ENCODE results near the gene DDX1. TPM values are rescaled to one million over a fixed set of nuclear protein-coding genes. Genes with fewer than 3 reads are reported as not detected.

The DDX1 gene
- total and polyA plus RNA-seq, 2 donors (not counting 1 experiment from before 2014, with no cell fraction given): 13.2 to 52.6 TPM

DNA sequence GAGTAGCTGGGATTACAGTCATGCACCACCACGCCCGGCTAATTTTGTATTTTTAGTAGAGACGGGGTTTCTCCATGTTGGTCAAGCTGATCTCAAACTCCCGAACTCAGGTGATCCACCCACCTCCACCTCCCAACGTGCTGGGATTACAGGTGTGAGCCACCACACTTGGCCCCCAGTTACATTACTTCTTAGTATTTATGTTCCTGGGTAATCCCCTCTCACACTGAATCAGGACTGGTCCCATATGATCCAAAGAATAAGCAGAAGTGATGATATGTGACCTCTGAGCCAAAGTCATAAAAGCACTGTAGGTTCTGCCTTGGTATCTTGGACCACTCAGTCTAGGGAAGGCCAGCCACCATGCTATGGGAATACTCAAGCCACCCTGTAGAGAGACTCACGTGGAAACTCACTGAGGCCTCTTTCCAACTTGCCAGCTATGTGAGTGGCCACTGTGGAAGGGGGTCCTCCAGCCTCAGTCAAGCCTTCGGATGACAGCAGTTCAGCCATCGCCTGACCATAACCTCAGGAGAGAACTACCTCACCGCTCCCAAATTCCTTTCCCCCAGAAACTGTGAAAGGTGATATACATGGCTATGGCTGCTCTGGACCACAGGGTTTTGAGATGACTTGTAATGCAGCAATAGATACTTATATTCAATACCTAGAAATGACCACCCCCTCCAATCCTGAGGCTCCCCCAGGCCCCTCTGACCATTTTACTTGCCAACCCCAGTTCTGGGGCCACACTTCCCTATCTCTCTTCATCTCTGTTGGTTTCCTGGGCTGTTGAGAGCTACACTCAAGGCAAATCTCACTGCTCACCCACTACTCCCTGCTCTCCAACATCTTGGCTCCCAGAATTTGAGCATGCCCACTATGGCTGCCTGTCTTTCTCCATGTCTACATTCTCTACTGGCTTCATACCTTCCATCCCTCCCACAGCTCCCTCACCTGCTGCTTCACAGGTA, 80.5 kb downstream of the DDX1 start:
- H2AFZ ChIP-seq (ENCODE audit: insufficient read depth, low read depth, low read length, poor library complexity, severe bottlenecking): no peak overlapping the region
- H3K27ac Mint-ChIP-seq: no peak overlapping the region
- no peaks in the 10 kb centered on the region for H3K36me3 ChIP-seq (replicated peaks in 1 of 2; ENCODE audit: control extremely low read depth in 1 of 2, control insufficient read depth in 1 of 2, extremely low read depth in 1 of 2, insufficient read depth in 2 of 2, low read length in 1 of 2)
- H4K20me1 ChIP-seq (ENCODE audit: control insufficient read depth, insufficient read depth, low read length, poor library complexity, severe bottlenecking): no peaks in the 10 kb centered on the region
- no peaks in the 10 kb centered on the region for H3K4me1 Mint-ChIP-seq
- H3K27me3 Mint-ChIP-seq: peaks cover 23% of the 10 kb centered on the region
- ATAC-seq (ENCODE audit: low read depth) (no peak), DNase-seq (no peak)
- TF ChIP-seq, protein P1, sequence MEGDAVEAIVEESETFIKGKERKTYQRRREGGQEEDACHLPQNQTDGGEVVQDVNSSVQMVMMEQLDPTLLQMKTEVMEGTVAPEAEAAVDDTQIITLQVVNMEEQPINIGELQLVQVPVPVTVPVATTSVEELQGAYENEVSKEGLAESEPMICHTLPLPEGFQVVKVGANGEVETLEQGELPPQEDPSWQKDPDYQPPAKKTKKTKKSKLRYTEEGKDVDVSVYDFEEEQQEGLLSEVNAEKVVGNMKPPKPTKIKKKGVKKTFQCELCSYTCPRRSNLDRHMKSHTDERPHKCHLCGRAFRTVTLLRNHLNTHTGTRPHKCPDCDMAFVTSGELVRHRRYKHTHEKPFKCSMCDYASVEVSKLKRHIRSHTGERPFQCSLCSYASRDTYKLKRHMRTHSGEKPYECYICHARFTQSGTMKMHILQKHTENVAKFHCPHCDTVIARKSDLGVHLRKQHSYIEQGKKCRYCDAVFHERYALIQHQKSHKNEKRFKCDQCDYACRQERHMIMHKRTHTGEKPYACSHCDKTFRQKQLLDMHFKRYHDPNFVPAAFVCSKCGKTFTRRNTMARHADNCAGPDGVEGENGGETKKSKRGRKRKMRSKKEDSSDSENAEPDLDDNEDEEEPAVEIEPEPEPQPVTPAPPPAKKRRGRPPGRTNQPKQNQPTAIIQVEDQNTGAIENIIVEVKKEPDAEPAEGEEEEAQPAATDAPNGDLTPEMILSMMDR (IDR thresholded peaks at IDR 0.05): no peak
- no peak for TF ChIP-seq EZH2 (IDR thresholded peaks at IDR 0.05; ENCODE audit: borderline replicate concordance, insufficient read depth, low read depth, low read length, poor library complexity, severe bottlenecking)
- ChIA-PET CTCF (no interaction called here), POLR2A (no interaction called here)
- no peaks in the 10 kb centered on the region for H3K4me1 ChIP-seq (ENCODE audit: control insufficient read depth in 2 of 2, insufficient read depth in 2 of 2, low read length in 2 of 2)
- H3K9me3 Mint-ChIP-seq (ENCODE audit: insufficient read depth): no peaks in the 10 kb centered on the region
- no peak overlapping the region for H3K4me3 Mint-ChIP-seq
- H3K4me3 ChIP-seq (ENCODE audit: control extremely low read depth in 1 of 5, extremely low read depth in 1 of 5, insufficient read depth in 1 of 5, low read depth in 2 of 5, low read length in 4 of 5): no peak overlapping the region
- no peak overlapping the region for H3K9ac ChIP-seq (ENCODE audit: low read length)
- WGBS (ENCODE audit: insufficient coverage): 67% methylated on average over 1 of the region's 9 CpGs
- peaks cover 0 to 4% (median 0%) of the 10 kb centered on the region in 3 donors for H3K9me3 ChIP-seq (ENCODE audit: control extremely low read depth in 1 of 3, control insufficient read depth in 2 of 3, insufficient read depth in 1 of 3, low read length in 2 of 3)
- H3K27ac ChIP-seq (ENCODE audit: low read length in 2 of 2): no peak overlapping the region
- H3K4me2 ChIP-seq (replicated peaks; ENCODE audit: low read depth, low read length, poor library complexity, severe bottlenecking): no peak overlapping the region
- no peaks in the 10 kb centered on the region for H3K79me2 ChIP-seq (ENCODE audit: control insufficient read depth, insufficient read depth, low read length)
- peaks cover 0 to 3% (median 0%) of the 10 kb centered on the region in 4 experiments for H3K27me3 ChIP-seq (replicated peaks in 1 of 4; ENCODE audit: control extremely low read depth in 1 of 4, control insufficient read depth in 3 of 4, insufficient read depth in 4 of 4, low read length in 3 of 4)
- intact Hi-C loops (cut with micrococcal nuclease): no loop called here
